ENCODE measurements around the gene SAT1.
A peak's percentile ranks its signal among the peaks of the same experiment; 100 is the strongest.

The SAT1 gene

GRCh38 chrX:23782455-23782854 lies 518 bp upstream of the SAT1 start:
- H3K27me3 ChIP-seq (ENCODE audit: insufficient read depth, low read length, poor library complexity, severe bottlenecking), result no peaks in the 10 kb centered on the region
- H3K4me3 ChIP-seq (ENCODE audit: low read length, poor library complexity, severe bottlenecking), result peak overlapping the region; percentile 53
- H2AFZ ChIP-seq (ENCODE audit: low read length), result peak overlapping the region; percentile 94
- peak overlapping the region; percentile 67 for H3K4me2 ChIP-seq (ENCODE audit: low read depth, low read length, poor library complexity, severe bottlenecking)
- H4K20me1 ChIP-seq (ENCODE audit: insufficient read depth, low read length, poor library complexity, severe bottlenecking), result no peaks in the 10 kb centered on the region
- no peaks in the 10 kb centered on the region for H3K9me3 ChIP-seq (ENCODE audit: insufficient read depth, low read depth, low read length)
- H3K79me2 ChIP-seq (ENCODE audit: insufficient read depth, low read length), result peaks cover 16% of the 10 kb centered on the region
- H3K4me1 ChIP-seq (ENCODE audit: insufficient read depth, low read length, poor library complexity, severe bottlenecking), result peaks cover 7% of the 10 kb centered on the region
- no peaks in the 10 kb centered on the region for H3F3A ChIP-seq (ENCODE audit: low read depth)
- TF ChIP-seq EZH2phosphoT487 (IDR thresholded peaks at IDR 0.05; ENCODE audit: borderline replicate concordance), result no peak
- no peak for TF ChIP-seq CTCF (conservative IDR thresholded peaks at IDR 0.05; ENCODE audit: low read length)
- H3K9me2 ChIP-seq (replicated peaks; ENCODE audit: low read depth, low read length), result no peaks in the 10 kb centered on the region
- H3K36me3 ChIP-seq (ENCODE audit: insufficient read depth, low read length), result no peaks in the 10 kb centered on the region
- H3K9ac ChIP-seq (ENCODE audit: low read depth, low read length, poor library complexity, severe bottlenecking), result peak overlapping the region; percentile 48

- H3K27me3 ChIP-seq (ENCODE audit: insufficient read depth, low read length, poor library complexity, severe bottlenecking), result no peaks in the 10 kb centered on the region
- peak overlapping the region; percentile 83 for H3K9ac ChIP-seq (ENCODE audit: low read depth, low read length, poor library complexity, severe bottlenecking)
- H3K9me3 ChIP-seq (ENCODE audit: insufficient read depth, low read depth, low read length), result no peaks in the 10 kb centered on the region
- no peaks in the 10 kb centered on the region for H4K20me1 ChIP-seq (ENCODE audit: insufficient read depth, low read length, poor library complexity, severe bottlenecking)
- H3K79me2 ChIP-seq (ENCODE audit: insufficient read depth, low read length), result peaks cover 16% of the 10 kb centered on the region
- TF ChIP-seq EZH2phosphoT487 (IDR thresholded peaks at IDR 0.05; ENCODE audit: borderline replicate concordance), result no peak
- no peak for TF ChIP-seq CTCF (conservative IDR thresholded peaks at IDR 0.05; ENCODE audit: low read length)
- no peaks in the 10 kb centered on the region for H3K36me3 ChIP-seq (ENCODE audit: insufficient read depth, low read length)
- peak overlapping the region; percentile 45; the same call in 1 of the 2 replicates for H2AFZ ChIP-seq (ENCODE audit: low read length)
- peak overlapping the region; percentile 93 for H3K4me3 ChIP-seq (ENCODE audit: low read length, poor library complexity, severe bottlenecking)
- H3F3A ChIP-seq (ENCODE audit: low read depth), result no peaks in the 10 kb centered on the region
- H3K4me2 ChIP-seq (ENCODE audit: low read depth, low read length, poor library complexity, severe bottlenecking), result peak overlapping the region; percentile 76
- no peaks in the 10 kb centered on the region for H3K9me2 ChIP-seq (replicated peaks; ENCODE audit: low read depth, low read length)
- peaks cover 7% of the 10 kb centered on the region for H3K4me1 ChIP-seq (ENCODE audit: insufficient read depth, low read length, poor library complexity, severe bottlenecking)
Measured at GRCh38 chrX:23783589-23784469, 856 bp downstream of the SAT1 start.

- Histone ChIP-seq H3F3A (ENCODE audit: low read depth) (no peaks in the 10 kb centered on the region), H3K4me1 (ENCODE audit: insufficient read depth, low read length, poor library complexity, severe bottlenecking) (peaks cover 7% of the 10 kb centered on the region), H3K9ac (ENCODE audit: low read depth, low read length, poor library complexity, severe bottlenecking) (peak overlapping the region; percentile 83), H3K36me3 (ENCODE audit: insufficient read depth, low read length) (no peaks in the 10 kb centered on the region), H3K79me2 (ENCODE audit: insufficient read depth, low read length) (peaks cover 16% of the 10 kb centered on the region), H3K27me3 (ENCODE audit: insufficient read depth, low read length, poor library complexity, severe bottlenecking) (no peaks in the 10 kb centered on the region), H3K9me3 (ENCODE audit: insufficient read depth, low read depth, low read length) (no peaks in the 10 kb centered on the region), H3K4me2 (ENCODE audit: low read depth, low read length, poor library complexity, severe bottlenecking) (peak overlapping the region; percentile 76), H2AFZ (ENCODE audit: low read length) (no peak overlapping the region), H3K4me3 (ENCODE audit: low read length, poor library complexity, severe bottlenecking) (peak overlapping the region; percentile 93), H4K20me1 (ENCODE audit: insufficient read depth, low read length, poor library complexity, severe bottlenecking) (no peaks in the 10 kb centered on the region), H3K9me2 (replicated peaks; ENCODE audit: low read depth, low read length) (no peaks in the 10 kb centered on the region)
- TF ChIP-seq EZH2phosphoT487 (IDR thresholded peaks at IDR 0.05; ENCODE audit: borderline replicate concordance), result no peak
- TF ChIP-seq CTCF (conservative IDR thresholded peaks at IDR 0.05; ENCODE audit: low read length), result no peak
Measured at GRCh38 chrX:23784470-23785331, 1.7 kb downstream of the SAT1 start.
